Omental fat pad (tissue), 4 donors: ENCODE data around the gene ZNF786. TPM values are rescaled to one million over a fixed set of nuclear protein-coding genes. Genes with fewer than 3 reads are reported as not detected.
"Not testable (repeated sequence)": the region's sequence is repeated elsewhere in the genome, so short reads cannot be mapped to it uniquely, and the experiment has no call there.

ENCODE experiments used
- ATAC-seq: fragments of 150-250 bp; one replicate; pipeline ENCODE4 v1.9.1; 2016; ENCODE audit warnings: mild to moderate bottlenecking, moderate library complexity; ENCODE audit not compliant: low FRiP score
- DNase-seq: peaks from one replicate; pipeline ENCODE4 v3.0.0-alpha.2; 2019; ENCODE audit warnings: low spot score
- total RNA-seq, 4 donors: library from RNA; depleted of rRNA; stranded (reverse); fragments of >200 nt; gene quantifications; one replicate each; pipeline ENCODE4 v1.1.0, GENCODE V29; 2016
- TF ChIP-seq, protein P1 (sequence below), 3 donors: fragments of 450-650 bp; IDR thresholded peaks; one replicate each; pipeline ENCODE4 v1.5.1; 2016 to 2017; ENCODE audit warnings: antibody characterized with exemption in 3 of 3, mild to moderate bottlenecking in 3 of 3, moderate library complexity in 2 of 3

ZNF786 gene
- total RNA-seq, 4 donors from 2014 or later = 3.0 to 6.0 (median 3.9) TPM

DNA sequence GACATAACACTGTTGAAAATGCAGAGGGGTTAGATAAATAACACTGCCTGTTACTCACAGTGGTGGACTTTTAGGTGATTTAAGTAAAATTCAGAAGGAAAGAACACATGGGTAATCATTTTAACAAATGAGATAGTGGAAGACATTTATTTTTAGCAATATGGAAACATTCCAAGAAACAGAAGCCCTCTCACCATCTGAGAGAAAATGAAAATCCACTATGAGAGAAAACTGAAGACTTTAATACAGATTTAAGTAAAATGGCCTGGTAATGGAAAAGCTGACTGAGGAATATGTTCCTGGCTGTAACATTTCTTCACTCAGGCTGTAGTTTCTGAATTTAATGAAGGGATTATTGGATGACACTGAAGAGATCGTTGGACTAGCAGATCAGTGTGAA is 12.1 kb upstream of the ZNF786 start:
- TF ChIP-seq, protein P1, sequence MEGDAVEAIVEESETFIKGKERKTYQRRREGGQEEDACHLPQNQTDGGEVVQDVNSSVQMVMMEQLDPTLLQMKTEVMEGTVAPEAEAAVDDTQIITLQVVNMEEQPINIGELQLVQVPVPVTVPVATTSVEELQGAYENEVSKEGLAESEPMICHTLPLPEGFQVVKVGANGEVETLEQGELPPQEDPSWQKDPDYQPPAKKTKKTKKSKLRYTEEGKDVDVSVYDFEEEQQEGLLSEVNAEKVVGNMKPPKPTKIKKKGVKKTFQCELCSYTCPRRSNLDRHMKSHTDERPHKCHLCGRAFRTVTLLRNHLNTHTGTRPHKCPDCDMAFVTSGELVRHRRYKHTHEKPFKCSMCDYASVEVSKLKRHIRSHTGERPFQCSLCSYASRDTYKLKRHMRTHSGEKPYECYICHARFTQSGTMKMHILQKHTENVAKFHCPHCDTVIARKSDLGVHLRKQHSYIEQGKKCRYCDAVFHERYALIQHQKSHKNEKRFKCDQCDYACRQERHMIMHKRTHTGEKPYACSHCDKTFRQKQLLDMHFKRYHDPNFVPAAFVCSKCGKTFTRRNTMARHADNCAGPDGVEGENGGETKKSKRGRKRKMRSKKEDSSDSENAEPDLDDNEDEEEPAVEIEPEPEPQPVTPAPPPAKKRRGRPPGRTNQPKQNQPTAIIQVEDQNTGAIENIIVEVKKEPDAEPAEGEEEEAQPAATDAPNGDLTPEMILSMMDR (IDR thresholded peaks at IDR 0.05) = no peak
- no peak for ATAC-seq
- no peak for DNase-seq

DNA sequence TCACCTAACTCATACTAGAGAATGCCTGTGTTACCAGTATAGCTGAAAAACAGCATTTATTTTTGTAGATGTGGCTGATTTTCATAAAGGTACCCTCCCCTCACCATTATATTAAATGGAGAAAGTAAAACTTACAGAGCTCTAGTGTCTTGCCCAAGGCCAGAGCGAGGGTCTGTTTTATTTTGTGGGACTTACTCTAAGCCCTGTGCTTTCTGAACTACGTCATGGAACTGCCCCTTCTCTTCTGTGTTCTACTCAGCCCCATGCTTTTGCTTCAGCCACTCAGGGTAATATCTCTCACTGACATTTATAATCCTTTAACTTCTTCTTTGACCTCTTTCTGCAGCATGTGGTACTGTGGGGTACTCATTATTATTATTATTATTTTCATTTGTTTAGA is 10.3 kb upstream of the ZNF786 start:
- ATAC-seq (no peak), DNase-seq (no peak)
- TF ChIP-seq, protein P1 (IDR thresholded peaks at IDR 0.05) = no peak

DNA sequence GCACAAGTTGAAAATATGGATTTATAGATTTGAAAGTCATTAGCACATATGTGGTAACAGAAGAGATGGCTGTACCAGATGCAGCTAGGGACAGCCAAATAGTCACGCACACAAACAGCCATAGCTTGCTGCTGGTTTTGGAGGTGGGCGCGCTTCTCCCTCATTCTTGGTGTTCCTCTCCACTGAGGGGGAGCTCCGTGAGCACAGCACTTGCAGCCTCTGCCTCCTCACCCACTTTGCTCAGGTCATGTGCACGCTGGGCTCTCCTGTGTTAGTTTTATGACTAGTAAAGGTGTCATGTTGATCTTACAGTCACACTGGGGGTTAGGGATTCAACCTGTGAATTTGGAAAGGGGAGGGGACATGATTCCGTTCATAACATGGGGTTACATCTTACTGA is 8.5 kb upstream of the ZNF786 start:
- TF ChIP-seq, protein P1 (IDR thresholded peaks at IDR 0.05) = no peak
- DNase-seq (no peak), ATAC-seq (no peak)

DNA sequence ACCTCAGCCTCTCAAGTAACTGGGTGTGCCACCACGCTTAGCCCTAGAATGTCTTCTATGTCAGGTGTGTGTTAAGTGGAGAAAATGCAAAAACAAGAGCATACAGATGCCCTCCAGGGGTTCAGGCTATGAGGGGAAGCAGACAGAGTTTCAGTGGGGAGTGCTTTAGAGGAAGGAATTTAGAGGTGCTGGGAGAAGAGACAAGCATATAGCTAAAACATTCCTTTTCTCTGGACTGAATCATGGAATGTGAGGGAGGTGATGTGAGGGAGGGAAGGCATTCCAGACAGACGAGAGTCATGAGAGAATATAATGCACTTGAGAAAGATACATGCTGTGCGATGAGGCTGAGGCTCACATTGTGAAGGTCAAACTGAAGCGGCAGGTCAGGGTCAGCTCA is 6.6 kb upstream of the ZNF786 start:
- TF ChIP-seq, protein P1 (IDR thresholded peaks at IDR 0.05) = no peak
- ATAC-seq (no peak), DNase-seq (no peak)

DNA sequence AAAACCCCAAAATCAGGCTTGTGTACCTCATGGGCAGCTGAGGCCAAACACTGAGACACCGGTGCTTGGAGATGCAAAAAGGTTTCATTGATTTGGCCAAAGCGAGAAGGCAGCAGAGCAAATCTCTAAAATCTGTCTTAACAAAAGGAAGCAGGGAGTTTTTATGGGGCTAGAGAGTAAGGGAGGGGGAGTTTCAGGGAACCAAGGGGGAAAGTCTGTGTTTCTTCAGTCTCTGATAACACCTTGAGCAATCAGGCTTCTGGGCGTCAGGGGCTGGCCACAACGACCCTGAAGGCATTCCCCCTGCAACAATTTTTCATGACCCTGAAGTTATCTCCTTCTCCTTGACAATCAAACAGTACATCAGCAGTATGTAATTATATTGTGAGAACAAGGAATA is 2.7 kb upstream of the ZNF786 start:
- TF ChIP-seq, protein P1 (IDR thresholded peaks at IDR 0.05) = no peak
- ATAC-seq (no peak), DNase-seq (no peak)

DNA sequence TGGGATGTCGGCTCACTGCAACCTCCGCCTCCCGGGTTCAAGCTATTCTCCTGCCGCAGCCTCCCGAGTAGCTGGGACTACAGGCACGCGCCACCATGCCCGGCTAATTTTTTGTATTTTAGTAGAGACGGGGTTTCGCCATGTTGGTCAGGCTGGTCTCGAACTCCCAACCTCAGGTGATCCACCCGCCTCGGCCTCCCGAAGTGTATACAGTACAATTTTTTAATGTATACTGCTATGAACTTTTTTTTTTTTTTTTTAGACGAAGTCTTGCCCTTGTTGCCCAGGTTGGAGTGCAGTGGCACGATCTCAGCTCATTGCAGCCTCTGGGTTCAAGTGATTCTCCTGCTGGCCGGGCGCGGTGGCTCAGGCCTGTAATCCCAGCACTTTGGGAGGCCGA is 1.7 kb upstream of the ZNF786 start:
- not testable (repeated sequence) for DNase-seq, ATAC-seq

DNA sequence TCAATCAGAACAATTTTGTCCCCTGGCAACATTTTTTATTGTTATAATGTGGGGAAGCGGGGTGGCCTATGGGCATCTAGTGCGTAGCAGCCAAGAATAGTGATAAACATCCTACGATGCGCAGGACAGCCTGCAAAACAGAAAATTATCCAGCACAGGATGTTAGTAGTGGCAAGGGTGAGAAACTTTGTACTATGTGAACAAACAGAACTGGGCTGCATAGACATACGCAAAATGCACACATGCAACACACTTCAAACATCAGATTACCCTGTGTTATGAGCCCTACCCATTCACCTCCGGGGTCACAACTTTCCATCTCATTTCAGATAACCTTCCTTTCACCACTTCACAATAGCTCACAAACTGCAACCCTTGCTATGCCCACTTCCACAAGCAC is 3.1 kb downstream of the ZNF786 start:
- TF ChIP-seq, protein P1 (IDR thresholded peaks at IDR 0.05) = no peak
- ATAC-seq (no peak), DNase-seq (no peak)

DNA sequence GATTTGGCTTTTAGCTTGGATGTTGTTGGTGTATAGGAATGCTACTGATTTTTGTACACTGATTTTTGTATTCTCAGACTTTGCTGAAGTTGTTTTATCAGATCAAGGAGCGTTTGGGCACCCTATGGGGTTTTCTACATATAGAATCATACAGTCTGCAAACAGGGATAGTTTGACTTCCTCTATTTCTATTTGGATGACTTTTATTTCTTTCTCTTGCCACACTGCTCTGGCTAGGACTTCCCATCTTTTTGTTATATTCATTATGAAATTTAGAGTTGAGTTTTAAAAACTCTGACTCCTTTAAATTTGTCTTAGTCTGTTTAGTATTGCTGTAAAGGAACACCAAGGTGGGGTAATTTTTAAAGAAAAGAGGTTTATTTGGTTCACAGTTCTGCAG is 4.7 kb downstream of the ZNF786 start:
- DNase-seq = no peak
- ATAC-seq = no peak
- TF ChIP-seq, protein P1 (IDR thresholded peaks at IDR 0.05) = no peak
